IPS-18c (cell line): Measurements from ENCODE around the gene TGFBR3.

ENCODE experiments used
- H3K4me3 ChIP-seq: 2 replicates; pipeline ENCODE4 v1.7.0; 2013; ENCODE audit warnings: low read depth, mild to moderate bottlenecking, low read length, moderate library complexity; ENCODE audit not compliant: insufficient read depth
- H3K9me3 ChIP-seq: one replicate; pipeline ENCODE4 v1.6.1; 2013; ENCODE audit warnings: mild to moderate bottlenecking, low read length, moderate library complexity; ENCODE audit not compliant: control insufficient read depth, insufficient read depth

TGFBR3 gene

DNA sequence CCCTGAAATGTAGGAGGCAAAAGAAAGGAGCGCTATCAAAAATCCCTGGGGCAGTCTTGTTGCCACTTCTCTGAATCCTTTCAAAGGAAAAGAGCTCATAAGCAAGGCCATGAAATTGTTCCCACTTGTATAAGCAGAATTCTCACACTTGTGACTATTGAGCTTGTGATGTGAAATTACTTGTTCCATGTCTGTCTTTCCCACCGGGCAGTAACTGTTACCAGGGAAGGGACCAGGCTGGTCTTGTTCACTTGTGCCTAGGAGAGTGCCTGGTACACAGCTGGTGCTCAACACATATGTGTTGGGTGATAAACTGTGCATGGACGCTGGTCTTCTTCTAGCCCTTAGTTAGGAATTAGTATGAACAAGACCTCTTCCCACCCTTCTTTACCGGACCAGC, 234.7 kb downstream of the TGFBR3 start:
- Histone ChIP-seq H3K4me3 (no peak overlapping the region), H3K9me3 (peaks cover 2% of the 10 kb centered on the region)

DNA sequence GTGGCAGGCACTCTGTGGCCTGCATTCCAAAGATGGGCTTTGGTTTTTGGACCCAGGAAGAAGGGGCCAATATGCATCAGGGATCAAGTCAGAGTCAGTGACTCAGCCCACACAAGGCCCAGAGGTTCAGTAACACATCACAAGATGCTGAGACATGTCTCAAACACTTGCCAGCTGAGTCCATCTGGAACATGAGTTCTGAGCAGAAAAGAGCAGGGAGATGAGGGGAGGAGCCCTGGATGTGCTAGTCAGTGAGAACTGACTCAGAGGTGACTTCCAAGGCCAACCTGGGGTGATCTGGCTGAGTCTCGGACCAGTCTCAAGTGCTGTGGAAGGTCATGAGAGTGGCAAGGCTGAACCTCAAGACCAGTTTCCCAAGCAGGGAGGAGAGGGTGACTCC, 235.2 kb downstream of the TGFBR3 start:
- Histone ChIP-seq H3K9me3 (peaks cover 2% of the 10 kb centered on the region), H3K4me3 (no peak overlapping the region)

GRCh38 chr1:91647061-91647460, 238.9 kb downstream of the TGFBR3 start:
- no peak overlapping the region for H3K4me3 ChIP-seq

DNA sequence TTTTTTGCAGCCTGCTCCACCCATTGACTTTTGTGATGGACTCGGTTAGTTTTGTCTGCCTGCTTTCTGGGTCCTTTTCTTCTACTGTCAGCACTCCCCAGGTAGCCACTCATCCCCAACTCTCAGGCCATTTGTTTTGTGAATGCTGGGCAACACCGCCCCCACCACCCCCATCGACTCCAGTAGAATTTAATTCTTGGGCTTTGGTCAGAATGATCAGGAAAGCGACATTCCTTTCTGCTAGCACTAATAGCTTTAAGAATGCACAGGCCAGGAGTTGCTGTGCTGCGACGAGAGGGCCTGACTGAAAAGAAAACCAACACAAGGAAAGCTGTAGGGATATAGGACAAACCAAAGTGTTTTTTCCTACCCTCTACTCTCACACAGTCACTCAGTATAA, 240.9 kb downstream of the TGFBR3 start:
- no peak overlapping the region for H3K4me3 ChIP-seq
- peaks cover 6% of the 10 kb centered on the region for H3K9me3 ChIP-seq

More at GRCh38 chr1:91647061-91647460, 238.9 kb downstream of the TGFBR3 start:
- H3K9me3 ChIP-seq: peaks cover 4% of the 10 kb centered on the region

DNA sequence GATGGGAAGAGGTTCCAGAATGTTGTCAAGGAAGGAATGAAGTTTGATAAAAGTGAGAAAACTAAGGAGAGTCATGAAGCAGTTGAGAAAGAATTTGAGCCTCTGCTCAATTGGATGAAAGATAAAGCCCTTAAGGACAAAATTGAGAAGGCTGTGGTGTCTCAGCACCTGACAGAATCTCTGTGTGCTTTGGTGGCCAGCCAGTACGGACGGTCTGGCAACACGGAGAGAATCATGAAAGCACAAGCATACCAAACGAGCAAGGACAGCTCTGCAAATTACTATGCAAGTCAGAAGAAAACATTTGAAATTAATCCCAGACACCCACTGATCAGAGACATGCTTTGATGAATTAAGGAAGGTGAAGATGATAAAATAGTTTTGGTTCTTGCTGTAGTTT, 242.5 kb downstream of the TGFBR3 start:
- Histone ChIP-seq H3K9me3 (peaks cover 4% of the 10 kb centered on the region), H3K4me3 (no peak overlapping the region)

DNA sequence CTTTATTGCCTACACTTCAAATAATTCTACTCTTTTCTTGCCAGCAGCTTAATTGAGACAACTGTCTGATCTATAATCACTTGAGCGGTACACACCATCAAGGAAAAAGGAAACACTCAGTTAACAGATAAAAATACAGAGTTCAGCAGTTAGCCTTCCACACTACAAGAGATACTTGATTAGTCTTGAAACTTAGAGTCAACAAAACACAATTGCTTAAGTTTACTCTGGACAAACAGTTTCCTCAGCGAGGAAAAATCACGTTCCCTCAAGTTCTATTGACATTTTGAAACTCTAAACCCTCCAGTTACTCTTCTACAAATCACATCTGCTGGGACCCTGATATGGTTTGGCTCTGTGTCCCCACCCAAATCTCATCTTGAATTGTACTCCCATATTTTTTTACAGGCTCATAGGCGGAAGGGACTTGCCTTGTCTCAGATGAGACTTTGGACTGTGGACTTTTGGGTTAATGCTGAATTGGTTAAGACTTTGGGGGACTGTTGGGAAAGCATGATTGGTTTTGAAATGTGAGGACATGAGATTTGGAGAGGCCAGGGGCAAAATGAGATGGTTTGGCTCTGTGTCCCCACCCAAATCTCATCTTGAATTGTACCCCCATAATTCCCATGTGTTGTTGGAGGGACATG, 244.9 kb downstream of the TGFBR3 start:
- Histone ChIP-seq H3K9me3 (peaks cover 4% of the 10 kb centered on the region), H3K4me3 (no peak overlapping the region)

DNA sequence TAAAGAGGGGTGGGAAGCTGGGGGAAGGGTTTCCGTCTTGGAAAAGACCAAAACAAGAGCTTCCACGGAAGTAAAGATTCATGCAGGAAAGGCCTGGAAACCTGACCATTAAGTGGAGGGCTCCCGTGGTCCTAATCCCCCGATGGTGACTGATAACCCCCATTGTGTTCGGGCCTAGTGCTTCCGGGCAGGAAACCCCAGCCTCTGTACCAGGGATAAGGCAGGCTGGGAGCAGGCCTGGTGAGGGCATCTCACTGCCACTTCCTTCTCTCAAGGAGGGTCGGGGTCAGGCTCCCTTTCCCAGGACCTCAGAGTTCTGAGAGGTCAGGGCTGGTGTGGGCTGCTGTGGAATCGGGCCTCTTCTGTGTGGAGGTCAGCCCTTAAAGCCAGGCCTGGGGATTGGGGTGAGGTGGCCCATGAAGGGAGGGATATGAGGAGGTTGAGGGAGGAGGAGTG, 248.4 kb downstream of the TGFBR3 start:
- H3K4me3 ChIP-seq: no peak overlapping the region
- H3K9me3 ChIP-seq: peaks cover 4% of the 10 kb centered on the region

DNA sequence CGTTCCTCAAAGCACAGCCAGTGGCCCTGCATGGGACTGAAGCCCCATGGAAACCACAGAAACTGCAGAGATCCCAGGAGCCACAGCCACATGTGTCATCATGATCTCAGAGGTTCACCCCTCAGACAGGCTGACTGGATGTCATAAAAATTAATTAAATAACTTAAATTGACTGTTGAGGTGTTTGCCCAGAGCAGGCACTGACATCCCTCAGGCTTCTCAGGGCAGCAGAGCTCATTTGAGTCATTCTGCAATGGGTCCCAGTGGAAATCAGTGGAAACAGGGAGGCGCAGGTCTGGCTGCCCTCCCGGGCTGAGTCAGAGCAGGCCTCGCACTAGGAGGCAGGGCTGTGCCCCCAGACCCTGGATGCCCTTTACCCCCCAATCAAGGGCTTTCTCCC, 250.2 kb downstream of the TGFBR3 start:
- peaks cover 2% of the 10 kb centered on the region for H3K9me3 ChIP-seq
- no peak overlapping the region for H3K4me3 ChIP-seq

DNA sequence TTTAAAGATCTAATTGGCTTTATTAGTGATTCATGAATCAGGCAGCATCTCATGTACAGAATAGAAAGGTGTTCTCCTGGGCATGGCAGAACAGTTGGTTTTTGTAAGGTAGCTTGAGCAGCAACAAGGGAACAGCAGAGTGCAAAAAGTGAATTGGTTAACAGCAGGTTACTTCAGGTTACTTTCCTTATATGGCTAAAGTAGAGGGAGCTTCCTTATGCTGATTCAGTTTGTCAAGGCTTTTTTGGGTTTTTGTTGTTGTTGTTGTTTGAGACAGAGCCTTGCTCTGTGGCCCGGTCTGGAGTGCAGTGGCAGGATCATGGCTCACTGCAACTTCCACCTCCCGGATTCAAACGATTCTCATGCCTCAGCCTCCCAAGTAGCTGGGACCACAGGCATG, 252.5 kb downstream of the TGFBR3 start:
- H3K9me3 ChIP-seq: no peaks in the 10 kb centered on the region
- no peak overlapping the region for H3K4me3 ChIP-seq

- Histone ChIP-seq H3K9me3 (no peaks in the 10 kb centered on the region), H3K4me3 (no peak overlapping the region)
Observed at GRCh38 chr1:91631718-91632330, 254.1 kb downstream of the TGFBR3 start.

GRCh38 chr1:91630803-91631202, 255.1 kb downstream of the TGFBR3 start:
- Histone ChIP-seq H3K4me3 (no peak overlapping the region), H3K9me3 (no peaks in the 10 kb centered on the region)
